K562 (cell line): Measurements from ENCODE around the gene CRYBG2. TPM values are rescaled to one million over a fixed set of nuclear protein-coding genes. Genes with fewer than 3 reads are reported as not detected.

Source experiments
- ATAC-seq: fragments of 200-7000 bp; cut with Tn5 transposase; 3 replicates; pipeline ENCODE4 v1.9.1; 2020; ENCODE audit warnings: moderate library complexity
- BruUV-seq: library from RNA; stranded (reverse); fragments of 400-500 nt; replicated peaks from 2 replicates; lab custom pipeline; 2021; lab: Mats Ljungman, UMichigan
- CTCF ChIA-PET: fragments of 300-600 bp; formaldehyde crosslinking; extraction: SDS; loops from one replicate; lab custom pipeline; 2021; ENCODE audit warnings: low intra/inter-chr PET ratio; lab: Yijun Ruan, JAX
- POLR2A ChIA-PET: fragments of 300-600, 350-650 bp; sonication (Branson Sonifier 250); formaldehyde crosslinking; extraction: SDS; loops from one replicate; lab custom pipeline; 2021; ENCODE audit warnings: antibody characterized with exemption, inconsistent platforms; lab: Yijun Ruan, JAX
- DNase-seq, 4 experiments: peaks; one replicate each; pipeline versions ENCODE4 v3.0.0 to v3.0.0-alpha.2; 2011 to 2018; ENCODE audit warnings: low spot score in 3 of 4, mixed read lengths in 3 of 4; ENCODE audit errors: extremely low read depth in 1 of 4
- FAIRE-seq: peaks from 2 replicates; lab custom pipeline; 2011; peaks lifted over from hg19 to GRCh38; lab: Jason Lieb, UNC
- H2AFZ ChIP-seq: 2 replicates; pipeline ENCODE4 v1.6.0; 2011; ENCODE audit warnings: low read depth, low read length, control low read depth, inconsistent platforms
- H3K27ac ChIP-seq: fragments of 200-600 bp; 3 replicates; pipeline ENCODE4 v1.8.0; 2011; ENCODE audit warnings: low read depth, mild to moderate bottlenecking, control low read depth, inconsistent platforms, low read length, moderate library complexity, mixed read lengths; ENCODE audit errors: extremely low read depth
- H3K27me3 ChIP-seq, 2 experiments: fragments of 300-600 bp in 1 of 2; 2 replicates in 1 of 2; 3 replicates in 1 of 2; pipeline versions ENCODE4 v1.6.0 to v1.8.0; 2011; ENCODE audit warnings: inconsistent platforms in 2 of 2, low read length in 2 of 2, mild to moderate bottlenecking in 1 of 2, mixed read lengths in 1 of 2, moderate library complexity in 1 of 2; ENCODE audit not compliant: control insufficient read depth in 2 of 2, insufficient read depth in 2 of 2
- H3K36me3 ChIP-seq: fragments of 300-600 bp; 3 replicates; pipeline ENCODE4 v1.8.0; 2011; ENCODE audit warnings: mild to moderate bottlenecking, low read length, inconsistent platforms; ENCODE audit not compliant: control insufficient read depth, insufficient read depth
- H3K4me1 ChIP-seq, 2 experiments: fragments of 200-600 bp in 1 of 2; replicated peaks in 1 of 2; 2 replicates in 1 of 2; 3 replicates in 1 of 2; pipeline versions ENCODE4 v1.5.1 to v1.8.0; 2011; ENCODE audit warnings: inconsistent platforms in 2 of 2, low read length in 2 of 2, mild to moderate bottlenecking in 1 of 2, mixed read lengths in 1 of 2, moderate library complexity in 1 of 2; ENCODE audit not compliant: control insufficient read depth in 2 of 2, insufficient read depth in 2 of 2
- H3K4me2 ChIP-seq: 2 replicates; pipeline ENCODE4 v1.6.1; 2011; ENCODE audit warnings: low read length, control low read depth, inconsistent platforms, mixed read lengths; ENCODE audit not compliant: insufficient read depth
- H3K4me3 ChIP-seq: fragments of 200-600 bp; sonication (generic), shearing (Covaris generic); 2 replicates; pipeline ENCODE4 v1.5.1; 2016; ENCODE audit warnings: control low read depth, inconsistent platforms
- H3K79me2 ChIP-seq: fragments of 200-600 bp; 3 replicates; pipeline ENCODE4 v1.8.0; 2011; ENCODE audit warnings: low read length, inconsistent platforms; ENCODE audit not compliant: control insufficient read depth, insufficient read depth
- H3K9ac ChIP-seq, 2 experiments: 2 replicates each; pipeline versions ENCODE4 v1.6.0 to v1.6.1; 2011; ENCODE audit warnings: low read depth in 2 of 2, low read length in 2 of 2, control low read depth in 1 of 2, inconsistent platforms in 1 of 2, mild to moderate bottlenecking in 1 of 2, mixed read lengths in 1 of 2; ENCODE audit not compliant: insufficient read depth in 1 of 2
- H3K9me1 ChIP-seq: one replicate; pipeline ENCODE4 v1.6.0; 2011; ENCODE audit warnings: inconsistent platforms, mild to moderate bottlenecking, low read length, moderate library complexity; ENCODE audit not compliant: control insufficient read depth, insufficient read depth
- H3K9me3 ChIP-seq: replicated peaks from 2 replicates; pipeline ENCODE4 v1.5.1; 2011; ENCODE audit warnings: low read depth, low read length, inconsistent platforms; ENCODE audit not compliant: control insufficient read depth, insufficient read depth
- H4K20me1 ChIP-seq: replicated peaks from 2 replicates; pipeline ENCODE4 v1.6.1; 2011; ENCODE audit warnings: low read length, inconsistent platforms, mixed read lengths; ENCODE audit not compliant: control insufficient read depth, insufficient read depth
- ATF3 ChIP-seq, 2 experiments: fragments of 450-650 bp in 1 of 2; sonication (generic) in 1 of 2; formaldehyde crosslinking in 1 of 2; IDR thresholded peaks in 1 of 2; conservative IDR thresholded peaks in 1 of 2; 2 replicates each; pipeline versions ENCODE4 v1.6.1 to v1.8.1; 2016 to 2023; ENCODE audit warnings: mild to moderate bottlenecking in 2 of 2, moderate library complexity in 2 of 2, inconsistent platforms in 1 of 2, missing genetic modification reagents in 1 of 2
- CAMTA2 ChIP-seq: fragments of 250-450 bp; sonication (Bioruptor Pico); conservative IDR thresholded peaks from 2 replicates; pipeline ENCODE4 v1.5.1; 2022
- CHCHD3 ChIP-seq: fragments of 250-450 bp; sonication (Bioruptor Pico); IDR thresholded peaks from 2 replicates; pipeline ENCODE4 v2.1.2; 2022; ENCODE audit warnings: mild to moderate bottlenecking
- CREM ChIP-seq: IDR thresholded peaks from 2 replicates; pipeline ENCODE4 v1.6.1; 2014; ENCODE audit warnings: antibody characterized with exemption, low read depth
- DACH1 ChIP-seq: fragments of 450-650 bp; IDR thresholded peaks from 2 replicates; pipeline ENCODE4 v1.6.1; 2018; ENCODE audit not compliant: partially characterized antibody
- FIP1L1 ChIP-seq: fragments of 200-400 bp; formaldehyde crosslinking; IDR thresholded peaks from 2 replicates; pipeline ENCODE4 v1.6.1; 2018; ENCODE audit warnings: mild to moderate bottlenecking, low read depth, low read length; ENCODE audit not compliant: poor library complexity, severe bottlenecking
- GATAD2B ChIP-seq: fragments of 450-650 bp; IDR thresholded peaks from 2 replicates; pipeline ENCODE4 v1.6.1; 2017; ENCODE audit warnings: mild to moderate bottlenecking, borderline replicate concordance
- HDAC1 ChIP-seq, 2 experiments: fragments of 450-650 bp; IDR thresholded peaks; 2 replicates each; pipeline ENCODE4 v1.6.1; 2016 to 2017; ENCODE audit warnings: inconsistent platforms in 1 of 2, mild to moderate bottlenecking in 1 of 2, moderate library complexity in 1 of 2
- MAX ChIP-seq: sonication (generic); formaldehyde crosslinking; IDR thresholded peaks from 2 replicates; pipeline ENCODE4 v1.9.0; 2022; ENCODE audit warnings: mild to moderate bottlenecking, missing genetic modification reagents
- NBN ChIP-seq: fragments of 450-650 bp; IDR thresholded peaks from 2 replicates; pipeline ENCODE4 v1.6.1; 2016; ENCODE audit warnings: low read depth, mild to moderate bottlenecking
- NR2C2 ChIP-seq, 2 experiments: fragments of 200-800 bp in 1 of 2; sonication (Bioruptor generic) in 1 of 2; sonication (generic) in 1 of 2; formaldehyde crosslinking in 1 of 2; IDR thresholded peaks; 2 replicates each; pipeline versions ENCODE4 v1.6.1 to v1.8.0; 2016 to 2022; ENCODE audit warnings: mild to moderate bottlenecking in 1 of 2, missing compliant biosample characterization in 1 of 2, missing genetic modification characterization in 1 of 2, missing genetic modification reagents in 1 of 2
- SMAD2 ChIP-seq: fragments of 150-350 bp; IDR thresholded peaks from 2 replicates; pipeline ENCODE4 v1.6.1; 2014; ENCODE audit warnings: low read depth, mild to moderate bottlenecking, low read length
- SMARCB1 ChIP-seq: IDR thresholded peaks from 2 replicates; pipeline ENCODE4 v1.6.1; 2011; ENCODE audit warnings: improper control_type of control experiment, low read depth; ENCODE audit not compliant: insufficient read length
- TAF7 ChIP-seq: fragments of 450-650 bp; IDR thresholded peaks from 2 replicates; pipeline ENCODE4 v1.6.1; 2016; ENCODE audit warnings: missing genetic modification characterization, missing compliant biosample characterization
- TGIF2 ChIP-seq: sonication (generic); formaldehyde crosslinking; IDR thresholded peaks from 2 replicates; pipeline ENCODE4 v1.8.1; 2022; ENCODE audit warnings: mild to moderate bottlenecking, missing genetic modification reagents, moderate library complexity
- ZFP1 ChIP-seq: fragments of 450-650 bp; formaldehyde crosslinking; IDR thresholded peaks from 2 replicates; pipeline ENCODE4 v1.4.0; 2020; ENCODE audit warnings: mild to moderate bottlenecking, mixed read lengths
- ZNF134 ChIP-seq: fragments of 250-450 bp; sonication (Bioruptor Pico); conservative IDR thresholded peaks from 2 replicates; pipeline ENCODE4 v1.4.0; 2020
- ZNF174 ChIP-seq: fragments of 250-450 bp; sonication (Bioruptor Pico); IDR thresholded peaks from 2 replicates; pipeline ENCODE4 v1.4.0; 2020; ENCODE audit warnings: mild to moderate bottlenecking
- ZNF444 ChIP-seq: fragments of 250-450 bp; sonication (Bioruptor Pico); IDR thresholded peaks from 2 replicates; pipeline ENCODE4 v1.4.0; 2020; ENCODE audit warnings: mild to moderate bottlenecking, moderate library complexity
- ZNF589 ChIP-seq: fragments of 200-800 bp; sonication (Bioruptor generic); IDR thresholded peaks from 2 replicates; pipeline ENCODE4 v1.6.1; 2016; ENCODE audit warnings: low read depth, missing genetic modification characterization, missing compliant biosample characterization
- WGBS: fragments of 100-300 bp; shearing (Covaris generic); methylation state at CpG from one replicate; pipeline ENCODE4 v1.1.6; 2016; ENCODE audit warnings: low coverage, mixed read lengths; ENCODE audit not compliant: insufficient coverage; ENCODE audit errors: missing lambda C conversion rate; 5-methylcytosine and 5-hydroxymethylcytosine counted together
- in situ Hi-C: fragments of 300-500 bp; cut with MboI; formaldehyde crosslinking; loops from 4 replicates; pipeline ENCODE4 v1.15.0; 2018; ENCODE audit warnings: inconsistent platforms, mixed read lengths
- intact Hi-C: fragments of 100-400 bp; cut with micrococcal nuclease; formaldehyde crosslinking; loops from 2 replicates; pipeline ENCODE4 v1.14.2; 2022
- polyA plus RNA-seq, 8 experiments: library from polyadenylated mRNA; depleted of rRNA in 4 of 8; stranded (reverse) in 5 of 8; unstranded in 3 of 8; fragments of >200 nt; fragmentation: Nextera tagmentation in 2 of 8; fragmentation: Illumina TruSeq in 1 of 8; extraction: Ambion mirVana in 2 of 8; extraction: Trizol in 1 of 8; gene quantifications; 2 replicates each; pipeline versions ENCODE4 v1.2.1 to v1.2.3, GENCODE V29; 2011 to 2014; ENCODE audit warnings: inconsistent platforms in 1 of 8, missing spikeins in 1 of 8
- total RNA-seq, 7 experiments: library from RNA; depleted of rRNA in 6 of 7; stranded (reverse); fragments of >200 nt in 6 of 7; fragmentation: Illumina TruSeq in 2 of 7; extraction: Trizol in 2 of 7; gene quantifications; 2 replicates each; pipeline versions ENCODE4 v1.2.1 to v1.2.3, GENCODE V29; 2011 to 2021; ENCODE audit warnings: low replicate concordance in 1 of 7

The CRYBG2 gene
- total and polyA plus RNA-seq, 9 of the 15 experiments (the other 6 are each of a cell fraction or from before 2014, with no cell fraction given): 0.39 to 8.5 (median 3.7) TPM

GRCh38 chr1:26378879-26379251 is 24.9 kb upstream of the CRYBG2 start (continued):
- no peak for TF ChIP-seq ATF3 (IDR thresholded peaks at IDR 0.05)
- TF ChIP-seq ATF3 (CRISPR knock-in tag; conservative IDR thresholded peaks at IDR 0.05): no peak

GRCh38 chr1:26378088-26378878 is 24.4 kb upstream of the CRYBG2 start:
- H3K4me1 ChIP-seq: peaks cover 28 to 41% of the 10 kb centered on the region in 2 experiments
- WGBS: 0% methylated on average over 5 of the region's 5 CpGs
- H2AFZ ChIP-seq: peak overlapping the region; percentile 99
- ATAC-seq: peak; percentile 99
- H3K4me3 ChIP-seq: peak overlapping the region; percentile 15; the same call in 1 of the 2 replicates
- BruUV-seq: no TSS peak
- no peaks in the 10 kb centered on the region for H4K20me1 ChIP-seq
- intact Hi-C loops (no loop called here), in situ Hi-C loops (no loop called here)
- H3K27ac ChIP-seq: peak overlapping the region; percentile 96
- peak overlapping the region; percentile 91 for H3K4me2 ChIP-seq
- no peaks in the 10 kb centered on the region for H3K36me3 ChIP-seq
- CTCF ChIA-PET: interaction anchor here (1.2 kb wide), 1 partner anchor 15 kb away, joined by 4 read pairs; no protein-coding TSS in a partner anchor
- no peaks in the 10 kb centered on the region for H3K9me3 ChIP-seq
- peak; percentile 100 for FAIRE-seq
- H3K27me3 ChIP-seq: no peaks in the 10 kb centered on the region
- POLR2A ChIA-PET: interaction anchor here (0.6 to 2.2 kb wide), 27 partner anchors 9 to 1940 kb away, joined by 3 to 8 read pairs (median 3); partner anchors contain the start of genes CEP85, DHDDS and GPN2
- peak overlapping the region; percentile 75 to 84; a peak in 3 of 4 replicates for H3K9ac ChIP-seq
- H3K9me1 ChIP-seq: no peaks in the 10 kb centered on the region
- no peaks in the 10 kb centered on the region for H3K79me2 ChIP-seq
- DNase-seq: peak; percentile 99
- TF ChIP-seq FIP1L1: no peak
- TF ChIP-seq MAX (CRISPR knock-in tag): peak; percentile 99
- 0 out of 2 replicates have a peak, but pooled peaks have one; percentile 15 for TF ChIP-seq ZNF589 (CRISPR knock-in tag)
- peak; percentile 74 for TF ChIP-seq NR2C2 (CRISPR knock-in tag; IDR thresholded peaks at IDR 0.05)
- peak; percentile 91 for TF ChIP-seq NR2C2 (tag; IDR thresholded peaks at IDR 0.05)
- no peak for TF ChIP-seq CAMTA2 (CRISPR knock-in tag)
- TF ChIP-seq ZFP1: 0 out of 2 replicates have a peak, but pooled peaks have one; percentile 5
- TF ChIP-seq TAF7 (tag): 0 out of 2 replicates have a peak, but pooled peaks have one; percentile 11
- TF ChIP-seq SMAD2: no peak
- no peak for TF ChIP-seq CHCHD3 (CRISPR knock-in tag)
- peak; percentile 23; the same call in 1 of the 2 replicates for TF ChIP-seq ZNF134 (CRISPR knock-in tag)
- TF ChIP-seq HDAC1 (IDR thresholded peaks at IDR 0.05): peak in 1 of 2 experiments; percentile 98; a peak in 3 of 4 replicates
- TF ChIP-seq GATAD2B: peak; percentile 68
- peak; percentile 97 for TF ChIP-seq DACH1
- TF ChIP-seq TGIF2 (CRISPR knock-in tag): peak; percentile 66; the same call in 1 of the 2 replicates
- TF ChIP-seq ZNF444 (CRISPR knock-in tag): no peak; the same call in 1 of the 2 replicates
- TF ChIP-seq ZNF174 (CRISPR knock-in tag): no peak; the same call in 1 of the 2 replicates
- peak; percentile 87 for TF ChIP-seq SMARCB1
- peak; percentile 91 for TF ChIP-seq NBN
- peak; percentile 91 for TF ChIP-seq CREM
